GM12892 (cell line): ENCODE results near the gene RASD1.

ENCODE experiments used
- POLR2A ChIP-seq: IDR thresholded peaks from 2 replicates; pipeline ENCODE4 v1.6.1; 2011; ENCODE audit warnings: low read depth, low read length, control low read depth
- POLR2AphosphoS5 ChIP-seq: IDR thresholded peaks from 2 replicates; pipeline ENCODE4 v1.6.1; 2011; ENCODE audit warnings: low read depth, low read length, control low read depth
- TAF1 ChIP-seq: IDR thresholded peaks from 2 replicates; pipeline ENCODE4 v1.6.1; 2011; ENCODE audit warnings: low read depth, mild to moderate bottlenecking, control low read depth, low read length, borderline replicate concordance

DNA sequence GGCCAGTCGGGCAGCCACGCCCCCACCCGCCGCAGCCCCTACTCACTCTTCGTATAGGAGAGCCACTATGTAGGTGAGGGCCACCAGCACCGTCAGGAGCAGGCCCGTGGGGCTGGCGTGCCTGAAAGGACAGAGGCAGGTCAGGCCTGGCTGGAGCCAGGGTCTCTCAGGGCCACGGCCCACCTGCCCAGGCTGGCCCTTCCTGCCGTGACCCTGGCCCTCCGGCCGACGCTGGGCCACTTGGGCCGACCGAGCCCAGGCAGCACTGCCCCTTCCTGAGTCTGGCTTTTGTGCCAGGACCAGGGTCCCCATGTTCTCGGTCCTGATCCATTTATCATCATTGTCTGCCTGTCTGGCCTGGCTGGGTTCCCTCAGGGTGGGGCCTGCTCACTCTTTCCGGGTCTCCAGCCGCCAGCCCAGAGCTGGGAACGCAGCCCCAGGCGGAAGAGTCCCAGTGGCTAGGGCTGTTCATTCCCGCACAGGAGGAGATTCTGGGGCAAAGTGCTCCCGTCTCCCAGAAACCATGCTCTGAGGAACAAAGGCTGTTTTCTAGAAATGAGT lies 10.1 kb upstream of the RASD1 start:
- TF ChIP-seq POLR2A (no peak), POLR2AphosphoS5 (no peak), TAF1 (no peak)
